OCI-LY3 (cell line): Measurements from ENCODE around the gene CACNG1.

ENCODE experiments used
- CTCF ChIP-seq: fragments of 200-600, 300-600 bp; sonication (generic); IDR thresholded peaks from 2 replicates; pipeline ENCODE4 v1.5.1; 2014; ENCODE audit warnings: antibody characterized with exemption, low read length, low read depth
- EZH2phosphoT487 ChIP-seq: fragments of 200-600 bp; shearing (Covaris generic); IDR thresholded peaks from 2 replicates; pipeline ENCODE4 v1.6.1; 2018; ENCODE audit warnings: antibody characterized with exemption, mixed run types, low read depth

- TF ChIP-seq CTCF (no peak), EZH2phosphoT487 (no peak)
Measured at GRCh38 chr17:67047382-67047781, 3.0 kb downstream of the CACNG1 start.
